ENCODE measurements around the gene KLHDC10. TPM values are rescaled to one million over a fixed set of nuclear protein-coding genes. Genes with fewer than 3 reads are reported as not detected.

Gene KLHDC10
- total and polyA plus RNA-seq, 2 donors (not counting 3 experiments of a cell fraction or from before 2014, with no cell fraction given) = 14.9 to 31.3 TPM

GRCh38 chr7:130136579-130137167 is 66.3 kb downstream of the KLHDC10 start:
- H3K27ac ChIP-seq (ENCODE audit: insufficient read depth, low read depth, low read length) = no peak overlapping the region
- no peaks in the 10 kb centered on the region for H3K9me3 ChIP-seq (replicated peaks; ENCODE audit: control insufficient read depth, insufficient read depth, low read length)
- dilution Hi-C loops (cut with MboI; ENCODE audit: extremely low pct_ligation_motif_present, low sequenced_read_pairs) (no loop called here), intact Hi-C loops (cut with micrococcal nuclease) (no loop called here)
- no peaks in the 10 kb centered on the region for H3K79me2 ChIP-seq (ENCODE audit: control insufficient read depth, insufficient read depth, low read length)
- no TSS peak for BruUV-seq (replicated peaks)
- ChIA-PET POLR2A (no interaction called here), CTCF (interaction anchor here (1.8 kb wide), 1 partner anchor 64 kb away, joined by 5 read pairs; no protein-coding TSS in a partner anchor)
- H4K20me1 ChIP-seq (replicated peaks; ENCODE audit: control insufficient read depth, extremely low read depth, insufficient read depth, low read length) = no peaks in the 10 kb centered on the region
- H3K27me3 ChIP-seq (ENCODE audit: control insufficient read depth in 2 of 2, insufficient read depth in 2 of 2, low read length in 2 of 2) = no peaks in the 10 kb centered on the region
- no peak overlapping the region for H3K9ac ChIP-seq (replicated peaks; ENCODE audit: extremely low read depth, insufficient read depth, low read length)
- peaks cover 4 to 5% of the 10 kb centered on the region in 2 experiments for H3K36me3 ChIP-seq (ENCODE audit: control insufficient read depth in 2 of 2, extremely low read depth in 1 of 2, insufficient read depth in 2 of 2, low read length in 2 of 2)
- no peak overlapping the region for H3K4me2 ChIP-seq (ENCODE audit: insufficient read depth, low read length)
- no peak for FAIRE-seq
- TF ChIP-seq POLR2AphosphoS5 (IDR thresholded peaks at IDR 0.05; ENCODE audit: insufficient read depth, low read depth, low read length) (no peak), POLR2A (IDR thresholded peaks at IDR 0.05; ENCODE audit: low read depth, low read length) (no peak), MYC (IDR thresholded peaks at IDR 0.05; ENCODE audit: low read depth, low read length) (no peak), CTCF (IDR thresholded peaks at IDR 0.05; ENCODE audit: extremely low read depth in 1 of 2, insufficient read depth in 1 of 2, low read depth in 1 of 2, low read length in 2 of 2) (no peak), FOS (IDR thresholded peaks at IDR 0.05; ENCODE audit: borderline replicate concordance, insufficient read depth, low read length) (no peak), GATA2 (IDR thresholded peaks at IDR 0.05; ENCODE audit: insufficient read depth, insufficient read length, low read depth, low read length) (no peak), JUN (IDR thresholded peaks at IDR 0.05; ENCODE audit: borderline replicate concordance, insufficient read depth, insufficient read length, low read depth) (no peak), EZH2 (IDR thresholded peaks at IDR 0.05; ENCODE audit: borderline replicate concordance, low read depth, low read length, severe bottlenecking) (no peak)
- TF ChIP-seq, protein P1, sequence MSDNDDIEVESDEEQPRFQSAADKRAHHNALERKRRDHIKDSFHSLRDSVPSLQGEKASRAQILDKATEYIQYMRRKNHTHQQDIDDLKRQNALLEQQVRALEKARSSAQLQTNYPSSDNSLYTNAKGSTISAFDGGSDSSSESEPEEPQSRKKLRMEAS (IDR thresholded peaks at IDR 0.05; ENCODE audit: insufficient read depth, insufficient read length) = no peak
- peaks cover 3% of the 10 kb centered on the region for H3K4me1 ChIP-seq (ENCODE audit: control insufficient read depth, extremely low read depth, insufficient read depth, low read length)
- H2AFZ ChIP-seq (ENCODE audit: low read depth, low read length) = no peak overlapping the region
- no peak overlapping the region for H3K4me3 ChIP-seq (replicated peaks in 1 of 3; ENCODE audit: insufficient read depth in 1 of 3, low read depth in 1 of 3, low read length in 3 of 3)
- no peak for DNase-seq (ENCODE audit: low read depth, low spot score)
- no peaks in the 10 kb centered on the region for H3K9me1 ChIP-seq (replicated peaks; ENCODE audit: control insufficient read depth, extremely low read depth, insufficient read depth, low read length)

Data from endothelial cell of umbilical vein (primary cell).